Mesothelial cell of epicardium (in vitro differentiated cells): ENCODE data around the gene PRR20E. TPM values are rescaled to one million over a fixed set of nuclear protein-coding genes. Genes with fewer than 3 reads are reported as not detected.
"Not testable (repeated sequence)": the region's sequence is repeated elsewhere in the genome, so short reads cannot be mapped to it uniquely, and the experiment has no call there.

Experiments used
- DNase-seq, 2 experiments: peaks; one replicate each; pipeline ENCODE4 v3.0.0; 2021; ENCODE audit warnings: low spot score in 2 of 2; ENCODE audit not compliant: unreplicated experiment in 2 of 2
- H3K27ac Mint-ChIP-seq: 2 replicates; pipeline ENCODE4 v1.8.0; 2021; ENCODE audit warnings: mixed read lengths
- H3K27me3 Mint-ChIP-seq: 2 replicates; pipeline ENCODE4 v1.8.0; 2021; ENCODE audit warnings: low read depth, mixed read lengths
- H3K36me3 Mint-ChIP-seq: 2 replicates; pipeline ENCODE4 v1.8.0; 2021; ENCODE audit warnings: mixed read lengths
- H3K4me1 Mint-ChIP-seq: 2 replicates; pipeline ENCODE4 v1.8.0; 2021; ENCODE audit warnings: mixed read lengths
- H3K4me3 Mint-ChIP-seq: 2 replicates; pipeline ENCODE4 v1.8.0; 2021; ENCODE audit warnings: mild to moderate bottlenecking, moderate library complexity, mixed read lengths
- H3K9me3 Mint-ChIP-seq: 2 replicates; pipeline ENCODE4 v1.8.0; 2021; ENCODE audit warnings: mixed read lengths
- CTCF ChIP-seq: fragments of 200-600 bp; sonication (generic); IDR thresholded peaks from one replicate; pipeline ENCODE4 v1.5.0; 2021; ENCODE audit warnings: antibody characterized with exemption; ENCODE audit not compliant: unreplicated experiment
- total RNA-seq: library from RNA; stranded (reverse); gene quantifications from 3 replicates; pipeline ENCODE4 v1.2.1, GENCODE V29; 2021

Gene PRR20E
- total RNA-seq, 1 donor from 2014 or later: not detected

- not testable (repeated sequence) for H3K36me3 Mint-ChIP-seq, H3K27ac Mint-ChIP-seq, DNase-seq, H3K27me3 Mint-ChIP-seq, H3K4me3 Mint-ChIP-seq, H3K9me3 Mint-ChIP-seq, H3K4me1 Mint-ChIP-seq
Observed at GRCh38 chr13:57148106-57148505, 18.9 kb upstream of the PRR20E start.

GRCh38 chr13:57153761-57154160 lies 13.2 kb upstream of the PRR20E start, which contains the start of gene PRR20C:
TSS of gene PRR20C (plus strand) at chr13:57154061. CDS start at chr13:57154448, 387 bp downstream.
- H3K36me3 Mint-ChIP-seq, DNase-seq, H3K27me3 Mint-ChIP-seq, H3K27ac Mint-ChIP-seq, H3K9me3 Mint-ChIP-seq, H3K4me3 Mint-ChIP-seq, H3K4me1 Mint-ChIP-seq: not testable (repeated sequence)

- H3K4me1 Mint-ChIP-seq, H3K4me3 Mint-ChIP-seq, H3K36me3 Mint-ChIP-seq, DNase-seq, H3K27ac Mint-ChIP-seq, H3K27me3 Mint-ChIP-seq, H3K9me3 Mint-ChIP-seq: not testable (repeated sequence)
Observed at GRCh38 chr13:57160332-57160731, 6.7 kb upstream of the PRR20E start, which contains the start of gene PRR20D. TSS of gene PRR20D (plus strand) at chr13:57160632. CDS start at chr13:57161019, 387 bp downstream.

- Mint-ChIP-seq H3K27ac (no peak overlapping the region), H3K36me3 (no peaks in the 10 kb centered on the region), H3K9me3 (peaks cover 4% of the 10 kb centered on the region), H3K27me3 (no peaks in the 10 kb centered on the region), H3K4me3 (no peak overlapping the region), H3K4me1 (no peaks in the 10 kb centered on the region)
- no peak for TF ChIP-seq CTCF
- DNase-seq: no peak
Observed at GRCh38 chr13:57191667-57192066, 24.7 kb downstream of the PRR20E start.

- TF ChIP-seq CTCF: no peak
- Mint-ChIP-seq H3K27ac (no peak overlapping the region), H3K27me3 (no peaks in the 10 kb centered on the region), H3K9me3 (no peaks in the 10 kb centered on the region), H3K4me1 (no peaks in the 10 kb centered on the region), H3K36me3 (no peaks in the 10 kb centered on the region), H3K4me3 (no peak overlapping the region)
- no peak for DNase-seq
Observed at GRCh38 chr13:57212989-57213388, 46.0 kb downstream of the PRR20E start.

Other genes with a start within 250 kb of the PRR20E start
- gene PRR20A, start 26.3 kb upstream of the PRR20E start, total RNA-seq: not detected in 3 replicates
- gene PRR20B, start 19.7 kb upstream of the PRR20E start, total RNA-seq: not detected in 3 replicates
- not detected in 3 replicates for gene PRR20C, start 13.1 kb upstream of the PRR20E start, total RNA-seq
- gene PRR20D, start 6.6 kb upstream of the PRR20E start, total RNA-seq: not detected in 3 replicates